HepG2 (cell line): ENCODE measurements around the gene LDLRAD3. TPM values are rescaled to one million over a fixed set of nuclear protein-coding genes. Genes with fewer than 3 reads are reported as not detected.

Experiments used
- ATAC-seq: fragments of 200-7000 bp; cut with Tn5 transposase; 3 replicates; pipeline ENCODE4 v1.9.1; 2020; ENCODE audit warnings: mild to moderate bottlenecking, moderate library complexity
- BruUV-seq: library from RNA; stranded (reverse); fragments of 400-500 nt; replicated peaks from 2 replicates; lab custom pipeline; 2021; lab: Mats Ljungman, UMichigan
- CTCF ChIA-PET: fragments of 300-600 bp; formaldehyde crosslinking; extraction: SDS; loops from one replicate; lab custom pipeline; 2021; ENCODE audit warnings: low total read pairs, inconsistent platforms, low intra/inter-chr PET ratio; lab: Yijun Ruan, JAX
- POLR2A ChIA-PET: fragments of 350-600 bp; sonication (Branson Sonifier 250); formaldehyde crosslinking; loops from one replicate; lab custom pipeline; 2020; ENCODE audit warnings: antibody characterized with exemption, inconsistent platforms; lab: Yijun Ruan, JAX
- DNase-seq: peaks from one replicate; pipeline ENCODE4 v3.0.0-alpha.2; 2015; ENCODE audit warnings: low spot score
- FAIRE-seq: peaks from 3 replicates; lab custom pipeline; 2011; peaks lifted over from hg19 to GRCh38; lab: Jason Lieb, UNC
- H2AFZ ChIP-seq: one replicate; pipeline ENCODE4 v1.6.1; 2011; ENCODE audit warnings: low read length, inconsistent platforms
- H3K27ac ChIP-seq: fragments of 300-600 bp; 3 replicates; pipeline ENCODE4 v1.8.0; 2011; ENCODE audit warnings: mixed run types, mild to moderate bottlenecking, mixed read lengths, low read length, inconsistent platforms; ENCODE audit not compliant: insufficient read depth; ENCODE audit errors: extremely low read length
- H3K27me3 ChIP-seq, 2 experiments: fragments of 200-600 bp in 1 of 2; 2 replicates in 1 of 2; 3 replicates in 1 of 2; pipeline versions ENCODE4 v1.6.0 to v1.8.0; 2011; ENCODE audit warnings: low read length in 2 of 2, mild to moderate bottlenecking in 2 of 2, moderate library complexity in 2 of 2, inconsistent platforms in 1 of 2; ENCODE audit not compliant: insufficient read depth in 2 of 2, control insufficient read depth in 1 of 2
- H3K36me3 ChIP-seq, 2 experiments: fragments of 200-600 bp in 1 of 2; replicated peaks in 1 of 2; 2 replicates in 1 of 2; 3 replicates in 1 of 2; pipeline versions ENCODE4 v1.5.1 to v1.8.0; 2011; ENCODE audit warnings: low read length in 2 of 2, inconsistent platforms in 1 of 2; ENCODE audit not compliant: insufficient read depth in 2 of 2, control insufficient read depth in 1 of 2
- H3K4me1 ChIP-seq: 2 replicates; pipeline ENCODE4 v1.5.1; 2012; ENCODE audit warnings: low read length, inconsistent platforms; ENCODE audit not compliant: insufficient read depth
- H3K4me2 ChIP-seq: 2 replicates; pipeline ENCODE4 v1.6.0; 2011; ENCODE audit warnings: low read depth, low read length, inconsistent platforms
- H3K4me3 ChIP-seq, 3 experiments: fragments of 200-600 bp in 1 of 3; sonication (generic), shearing (Covaris generic) in 1 of 3; replicated peaks in 1 of 3; 2 replicates each; pipeline ENCODE4 v1.5.1; 2011 to 2016; ENCODE audit warnings: low read length in 3 of 3, inconsistent platforms in 2 of 3, low read depth in 2 of 3, mild to moderate bottlenecking in 2 of 3, control low read depth in 1 of 3, mixed read lengths in 1 of 3; ENCODE audit not compliant: insufficient read depth in 1 of 3
- H3K79me2 ChIP-seq: one replicate; pipeline ENCODE4 v1.6.1; 2011; ENCODE audit warnings: low read length, inconsistent platforms; ENCODE audit not compliant: insufficient read depth
- H3K9ac ChIP-seq: 2 replicates; pipeline ENCODE4 v1.6.0; 2011; ENCODE audit warnings: mild to moderate bottlenecking, low read depth, low read length, inconsistent platforms; ENCODE audit not compliant: insufficient read depth
- H3K9me3 ChIP-seq: 2 replicates; pipeline ENCODE4 v1.5.1; 2012; ENCODE audit warnings: mild to moderate bottlenecking, low read length
- H4K20me1 ChIP-seq: 2 replicates; pipeline ENCODE4 v1.6.0; 2011; ENCODE audit warnings: inconsistent platforms, mild to moderate bottlenecking, low read length, moderate library complexity; ENCODE audit not compliant: insufficient read depth
- CHD2 ChIP-seq: IDR thresholded peaks from 2 replicates; pipeline ENCODE4 v1.6.1; 2011; ENCODE audit warnings: low read depth, low read length, improper control_type of control experiment
- CREB3 ChIP-seq: sonication (generic); formaldehyde crosslinking; IDR thresholded peaks from 2 replicates; pipeline ENCODE4 v1.5.0; 2020; ENCODE audit warnings: missing genetic modification reagents
- HDAC1 ChIP-seq: sonication (generic); formaldehyde crosslinking; IDR thresholded peaks from 2 replicates; pipeline ENCODE4 v1.5.1; 2020; ENCODE audit warnings: mild to moderate bottlenecking, missing genetic modification reagents
- KDM6A ChIP-seq: IDR thresholded peaks from 2 replicates; pipeline ENCODE4 v1.6.1; 2016; ENCODE audit warnings: low read depth
- NPAS2 ChIP-seq: sonication (generic); formaldehyde crosslinking; IDR thresholded peaks from 2 replicates; pipeline ENCODE4 v1.8.0; 2022; ENCODE audit warnings: mild to moderate bottlenecking, missing genetic modification reagents, borderline replicate concordance
- SMAD9 ChIP-seq: sonication (generic); formaldehyde crosslinking; IDR thresholded peaks from 2 replicates; pipeline ENCODE4 v1.5.1; 2020; ENCODE audit warnings: mild to moderate bottlenecking, missing genetic modification reagents
- ZNF512B ChIP-seq: sonication (generic); formaldehyde crosslinking; IDR thresholded peaks from 2 replicates; pipeline ENCODE4 v1.5.1; 2020; ENCODE audit warnings: missing genetic modification reagents, mild to moderate bottlenecking, borderline replicate concordance
- ZNF557 ChIP-seq: sonication (generic); formaldehyde crosslinking; IDR thresholded peaks from 2 replicates; pipeline ENCODE4 v1.4.0; 2020; ENCODE audit warnings: missing genetic modification reagents
- ZNF713 ChIP-seq: sonication (generic); formaldehyde crosslinking; IDR thresholded peaks from 2 replicates; pipeline ENCODE4 v1.4.0; 2020; ENCODE audit warnings: mild to moderate bottlenecking, missing genetic modification reagents
- WGBS: methylation state at CpG from one replicate; pipeline ENCODE4 v1.1.6; 2017; ENCODE audit warnings: low lambda C conversion rate; 5-methylcytosine and 5-hydroxymethylcytosine counted together
- in situ Hi-C: cut with HindIII; loops from 2 replicates; pipeline ENCODE4 v1.10.0; 2017; ENCODE audit warnings: low pct_unique_long_range_greater_than_20kb; ENCODE audit not compliant: extremely low pct_ligation_motif_present
- intact Hi-C: fragments of 100-400 bp; cut with micrococcal nuclease; formaldehyde crosslinking; loops from one replicate; pipeline ENCODE4 v1.10.0; 2022; ENCODE audit not compliant: unreplicated experiment
- polyA plus RNA-seq, 8 experiments: library from polyadenylated mRNA; depleted of rRNA in 3 of 8; stranded (reverse) in 7 of 8; unstranded in 1 of 8; fragments of >200 nt; fragmentation: Illumina TruSeq in 4 of 8; extraction: Trizol in 4 of 8; gene quantifications; 2 replicates each; pipeline versions ENCODE4 v1.2.1 to v1.2.3, GENCODE V29; 2011 to 2016; ENCODE audit warnings: low read depth in 4 of 8, missing spikeins in 1 of 8, mixed read lengths in 1 of 8; ENCODE audit not compliant: insufficient read depth in 1 of 8
- total RNA-seq, 5 experiments: library from RNA; depleted of rRNA; stranded (reverse); fragments of >200 nt; fragmentation: Illumina TruSeq; extraction: Trizol; gene quantifications; 2 replicates each; pipeline ENCODE4 v1.2.3, GENCODE V29; 2016; ENCODE audit warnings: low read depth in 1 of 5

LDLRAD3 gene
- total and polyA plus RNA-seq, 2 of the 13 experiments (the other 11 are each of a cell fraction or from before 2014, with no cell fraction given) = 0.50 to 0.60 TPM

- TF ChIP-seq ZNF512B (no peak), CHD2 (no peak), KDM6A (CRISPR knock-in tag) (no peak), SMAD9 (CRISPR knock-in tag) (no peak)
- TF ChIP-seq, all 625 proteins: peak for 0
These were observed 103.1 kb downstream of the LDLRAD3 start (continued) for GRCh38 chr11:36046932-36047331.

GRCh38 chr11:36047344-36047743, 103.5 kb downstream of the LDLRAD3 start:
- peaks cover 0 to 1% of the 10 kb centered on the region in 2 experiments; a peak in 1 of 5 replicates for H3K27me3 ChIP-seq
- no TSS peak for BruUV-seq
- in situ Hi-C loops (loop anchor here (10.0 kb wide), 1 partner anchor 217 kb away; no protein-coding TSS in a partner anchor), intact Hi-C loops (no loop called here)
- H3K4me1 ChIP-seq = no peaks in the 10 kb centered on the region
- no peaks in the 10 kb centered on the region for H3K9me3 ChIP-seq
- no peak overlapping the region for H3K27ac ChIP-seq
- no peak for DNase-seq
- no peak overlapping the region for H3K4me3 ChIP-seq
- H3K9ac ChIP-seq = no peak overlapping the region
- H3K36me3 ChIP-seq = no peaks in the 10 kb centered on the region
- no peak for TF ChIP-seq ZNF557 (CRISPR knock-in tag)
- no peak for TF ChIP-seq NPAS2
- no peak for TF ChIP-seq HDAC1 (CRISPR knock-in tag)
- no peak for TF ChIP-seq CREB3 (CRISPR knock-in tag)
- no peak for TF ChIP-seq ZNF713 (CRISPR knock-in tag)
- TF ChIP-seq, all 625 proteins: peak for 0
- Histone ChIP-seq H2AFZ (no peak overlapping the region), H4K20me1 (no peaks in the 10 kb centered on the region), H3K79me2 (no peaks in the 10 kb centered on the region), H3K4me2 (no peak overlapping the region)
- 52% methylated on average over 2 of the region's 2 CpGs for WGBS
- FAIRE-seq = no peak
- ChIA-PET POLR2A (no interaction called here), CTCF (no interaction called here)
- no peak for ATAC-seq
